Stimulated activated CD4-positive, alpha-beta T cell treated with anti-CD3 and anti-CD28 coated beads, Interleukin-12 subunit alpha, Interleukin-12 subunit beta, amount 100 ng/mL, for 24 hours (primary cell): ENCODE results near the gene DOCK6.
"Not testable (repeated sequence)": the region's sequence is repeated elsewhere in the genome, so short reads cannot be mapped to it uniquely, and the experiment has no call there.

ENCODE experiments used
- DNase-seq, 2 experiments: peaks; one replicate each; pipeline ENCODE4 v3.0.0-alpha.2; 2020; ENCODE audit warnings: low read depth in 2 of 2

The DOCK6 gene

GRCh38 chr19:11174336-11174735 is 88.0 kb downstream of the DOCK6 start:
- no peak for DNase-seq

GRCh38 chr19:11173516-11174155 is 88.7 kb downstream of the DOCK6 start:
- DNase-seq = no peak

GRCh38 chr19:11172576-11172975 is 89.7 kb downstream of the DOCK6 start:
- DNase-seq = no peak

- no peak for DNase-seq
These were observed 91.2 kb downstream of the DOCK6 start for GRCh38 chr19:11171144-11171543.

GRCh38 chr19:11169896-11170678 is 92.2 kb downstream of the DOCK6 start:
- no peak for DNase-seq

- no peak for DNase-seq
These were observed 93.8 kb downstream of the DOCK6 start for GRCh38 chr19:11168568-11168967.

- no peak for DNase-seq
These were observed 95.8 kb downstream of the DOCK6 start for GRCh38 chr19:11166281-11167142.

GRCh38 chr19:11165486-11166030 is 96.8 kb downstream of the DOCK6 start:
- no peak for DNase-seq

- no peak for DNase-seq
These were observed 97.4 kb downstream of the DOCK6 start for GRCh38 chr19:11164879-11165406.

GRCh38 chr19:11164296-11164695 is 98.0 kb downstream of the DOCK6 start:
- DNase-seq = no peak

GRCh38 chr19:11160440-11160768 is 101.9 kb downstream of the DOCK6 start:
- not testable (repeated sequence) for DNase-seq

- DNase-seq = no peak
These were observed 102.5 kb downstream of the DOCK6 start for GRCh38 chr19:11159598-11160439.

- DNase-seq = peak; percentile 79 to 90
These were observed 106.8 kb downstream of the DOCK6 start, which contains the start of gene SPC24 for GRCh38 chr19:11155373-11156120. Gene SPC24, minus strand, starts transcription at chr19:11155782. Its CDS starts 6 bp downstream, at chr19:11155776.

- DNase-seq = no peak
These were observed 107.7 kb downstream of the DOCK6 start for GRCh38 chr19:11154683-11155047.

GRCh38 chr19:11152318-11153062 is 109.8 kb downstream of the DOCK6 start:
- DNase-seq = no peak

GRCh38 chr19:11151181-11151580 is 111.1 kb downstream of the DOCK6 start:
- no peak for DNase-seq
